DND-41 (cell line): ENCODE data around the gene EIF4G3.

Experiments used
- ATAC-seq: fragments of 200-7000 bp; cut with Tn5 transposase; 3 replicates; pipeline ENCODE4 v1.9.1; 2021; ENCODE audit warnings: low read depth; ENCODE audit not compliant: insufficient read depth
- DNase-seq: peaks from one replicate; pipeline ENCODE4 v3.0.0-alpha.2; 2020
- H2AFZ ChIP-seq: 2 replicates; pipeline ENCODE4 v1.6.0; 2012; ENCODE audit warnings: low read depth, low read length
- H3K27ac ChIP-seq: 2 replicates; pipeline ENCODE4 v1.5.1; 2012; ENCODE audit warnings: low read length, inconsistent platforms
- H3K27me3 ChIP-seq: fragments of 200-600 bp; sonication (generic); 2 replicates; pipeline ENCODE4 v1.6.0; 2012; ENCODE audit warnings: low read length, mild to moderate bottlenecking, inconsistent platforms; ENCODE audit not compliant: insufficient read depth, poor library complexity
- H3K36me3 ChIP-seq: 2 replicates; pipeline ENCODE4 v1.5.1; 2012; ENCODE audit warnings: low read length, inconsistent platforms; ENCODE audit not compliant: insufficient read depth
- H3K4me1 ChIP-seq: 2 replicates; pipeline ENCODE4 v1.5.1; 2012; ENCODE audit warnings: mild to moderate bottlenecking, low read length; ENCODE audit not compliant: insufficient read depth
- H3K4me2 ChIP-seq: 2 replicates; pipeline ENCODE4 v1.6.0; 2012; ENCODE audit warnings: mild to moderate bottlenecking, moderate library complexity, low read length, inconsistent platforms; ENCODE audit not compliant: insufficient read depth
- H3K4me3 ChIP-seq, 2 experiments: fragments of 200-600 bp in 1 of 2; shearing (Covaris generic) in 1 of 2; 2 replicates each; pipeline ENCODE4 v1.5.1; 2012 to 2016; ENCODE audit warnings: inconsistent platforms in 2 of 2, low read length in 2 of 2, mild to moderate bottlenecking in 2 of 2, low read depth in 1 of 2, moderate library complexity in 1 of 2
- H3K79me2 ChIP-seq: 2 replicates; pipeline ENCODE4 v1.6.0; 2012; ENCODE audit warnings: low read length, inconsistent platforms; ENCODE audit not compliant: insufficient read depth
- H3K9ac ChIP-seq: 2 replicates; pipeline ENCODE4 v1.6.0; 2012; ENCODE audit warnings: low read depth, mild to moderate bottlenecking, inconsistent platforms, low read length, moderate library complexity
- H3K9me3 ChIP-seq: 2 replicates; pipeline ENCODE4 v1.5.1; 2012; ENCODE audit warnings: low read length, moderate library complexity, mild to moderate bottlenecking, inconsistent platforms; ENCODE audit not compliant: insufficient read depth, severe bottlenecking
- H4K20me1 ChIP-seq: 2 replicates; pipeline ENCODE4 v1.6.0; 2012; ENCODE audit warnings: low read length; ENCODE audit not compliant: insufficient read depth
- CTCF ChIP-seq: IDR thresholded peaks from 2 replicates; pipeline ENCODE4 v1.5.1; 2012; ENCODE audit warnings: borderline replicate concordance, low read length, moderate library complexity, mild to moderate bottlenecking; ENCODE audit not compliant: poor library complexity, severe bottlenecking; ENCODE audit errors: extremely low read depth
- EZH2 ChIP-seq: IDR thresholded peaks from 3 replicates; pipeline ENCODE4 v1.6.1; 2012; ENCODE audit warnings: borderline replicate concordance, low read depth, mild to moderate bottlenecking, moderate library complexity, low read length, inconsistent platforms; ENCODE audit not compliant: severe bottlenecking

EIF4G3 gene

GRCh38 chr1:21007876-21008275 lies 168.8 kb downstream of the EIF4G3 start:
- TF ChIP-seq CTCF (no peak), EZH2 (no peak)

GRCh38 chr1:21005466-21006239 lies 171.0 kb downstream of the EIF4G3 start:
- DNase-seq = no peak
- TF ChIP-seq EZH2 (no peak), CTCF (no peak)
- H4K20me1 ChIP-seq = no peaks in the 10 kb centered on the region; the same call in 1 of the 2 replicates

More at GRCh38 chr1:21007876-21008275, 168.8 kb downstream of the EIF4G3 start:
- H3K4me2 ChIP-seq = no peak overlapping the region
- H3K36me3 ChIP-seq = no peaks in the 10 kb centered on the region
- DNase-seq (no peak), ATAC-seq (no peak)
- no peaks in the 10 kb centered on the region for H3K9me3 ChIP-seq
- H4K20me1 ChIP-seq = peaks cover 3% of the 10 kb centered on the region; the same call in 1 of the 2 replicates
- H3K4me1 ChIP-seq = no peaks in the 10 kb centered on the region
- H3K4me3 ChIP-seq = no peak overlapping the region
- H3K79me2 ChIP-seq = peaks cover 12% of the 10 kb centered on the region; the same call in 1 of the 2 replicates
- no peaks in the 10 kb centered on the region for H3K27me3 ChIP-seq
- no peak overlapping the region for H3K9ac ChIP-seq
- H3K27ac ChIP-seq = no peak overlapping the region
- H2AFZ ChIP-seq = no peak overlapping the region

GRCh38 chr1:21003281-21004045 lies 173.2 kb downstream of the EIF4G3 start:
- TF ChIP-seq EZH2 = no peak
- ATAC-seq (no peak), DNase-seq (no peak)
- no peak overlapping the region for H3K4me2 ChIP-seq
- no peaks in the 10 kb centered on the region; the same call in 1 of the 2 replicates for H4K20me1 ChIP-seq
- peaks cover 13% of the 10 kb centered on the region; the same call in 1 of the 2 replicates for H3K36me3 ChIP-seq
- H3K79me2 ChIP-seq = no peaks in the 10 kb centered on the region
- no peaks in the 10 kb centered on the region for H3K27me3 ChIP-seq
- no peak overlapping the region for H2AFZ ChIP-seq
- H3K4me1 ChIP-seq = no peaks in the 10 kb centered on the region
- no peak overlapping the region for H3K9ac ChIP-seq
- H3K9me3 ChIP-seq = no peaks in the 10 kb centered on the region
- H3K27ac ChIP-seq = no peak overlapping the region
- no peak overlapping the region for H3K4me3 ChIP-seq

More at GRCh38 chr1:21005466-21006239, 171.0 kb downstream of the EIF4G3 start:
- Histone ChIP-seq H3K4me3 (no peak overlapping the region), H3K79me2 (peaks cover 3% of the 10 kb centered on the region; the same call in 1 of the 2 replicates), H3K27ac (no peak overlapping the region), H3K27me3 (no peaks in the 10 kb centered on the region), H3K4me1 (no peaks in the 10 kb centered on the region), H3K4me2 (no peak overlapping the region), H3K36me3 (peaks cover 10% of the 10 kb centered on the region; the same call in 1 of the 2 replicates), H2AFZ (no peak overlapping the region), H3K9ac (no peak overlapping the region), H3K9me3 (no peaks in the 10 kb centered on the region)
- no peak for ATAC-seq

- H3K79me2 ChIP-seq = no peaks in the 10 kb centered on the region
- DNase-seq = no peak
- H3K4me1 ChIP-seq = no peaks in the 10 kb centered on the region
- no peaks in the 10 kb centered on the region for H3K27me3 ChIP-seq
- peaks cover 13% of the 10 kb centered on the region; the same call in 1 of the 2 replicates for H3K36me3 ChIP-seq
- ATAC-seq = no peak
- H3K9me3 ChIP-seq = no peaks in the 10 kb centered on the region
- H3K4me2 ChIP-seq = no peak overlapping the region
- no peak overlapping the region for H3K27ac ChIP-seq
- no peak overlapping the region for H2AFZ ChIP-seq
- H3K9ac ChIP-seq = no peak overlapping the region
- no peak overlapping the region for H3K4me3 ChIP-seq
- H4K20me1 ChIP-seq = no peaks in the 10 kb centered on the region; the same call in 1 of the 2 replicates
- TF ChIP-seq EZH2 = no peak
- TF ChIP-seq CTCF = no peak
Observed at GRCh38 chr1:21001042-21001441, 175.7 kb downstream of the EIF4G3 start.
